OCI-LY7 (cell line): ENCODE results near the gene APH1A. TPM values are rescaled to one million over a fixed set of nuclear protein-coding genes. Genes with fewer than 3 reads are reported as not detected.
"Not testable (repeated sequence)": the region's sequence is repeated elsewhere in the genome, so short reads cannot be mapped to it uniquely, and the experiment has no call there.

Experiments used
- BruUV-seq: library from RNA; stranded (reverse); fragments of 400-500 nt; replicated peaks from 2 replicates; lab custom pipeline; 2021; lab: Mats Ljungman, UMichigan
- CTCF ChIA-PET: fragments of 300-600 bp; sonication (Branson Sonifier 250); formaldehyde crosslinking; loops from one replicate; lab custom pipeline; 2022; ENCODE audit warnings: antibody characterized with exemption; ENCODE audit not compliant: unreplicated experiment; lab: Charles Lee
- POLR2A ChIA-PET: fragments of 300-600 bp; sonication (Branson Sonifier 250); formaldehyde crosslinking; loops from one replicate; lab custom pipeline; 2022; ENCODE audit warnings: antibody characterized with exemption; lab: Charles Lee
- DNase-seq: peaks from one replicate; pipeline ENCODE4 v3.0.0-alpha.2; 2015; ENCODE audit warnings: low spot score
- H2AFZ ChIP-seq: fragments of 200-600 bp; sonication (generic), shearing (Covaris generic); 2 replicates; pipeline ENCODE4 v1.6.1; 2014; ENCODE audit warnings: mild to moderate bottlenecking, antibody characterized with exemption, low read length, moderate library complexity
- H3K27ac ChIP-seq: fragments of 200-600 bp; sonication (generic); 2 replicates; pipeline ENCODE4 v1.5.1; 2014; ENCODE audit warnings: mixed run types, low read depth, mild to moderate bottlenecking, moderate library complexity, low read length, inconsistent platforms; ENCODE audit not compliant: poor library complexity, severe bottlenecking
- H3K36me3 ChIP-seq: fragments of 200-600 bp; sonication (generic); 2 replicates; pipeline ENCODE4 v1.6.1; 2014; ENCODE audit warnings: mild to moderate bottlenecking, antibody characterized with exemption, low read length, moderate library complexity, mixed read lengths; ENCODE audit not compliant: insufficient read depth
- H3K4me1 ChIP-seq: fragments of 200-600 bp; sonication (generic); 2 replicates; pipeline ENCODE4 v1.5.1; 2014; ENCODE audit warnings: mild to moderate bottlenecking, low read length; ENCODE audit not compliant: insufficient read depth, poor library complexity, severe bottlenecking
- H3K4me2 ChIP-seq: fragments of 200-600 bp; sonication (generic); 2 replicates; pipeline ENCODE4 v1.6.1; 2014; ENCODE audit warnings: mild to moderate bottlenecking, low read length
- H3K4me3 ChIP-seq: fragments of 200-600 bp; sonication (generic); 2 replicates; pipeline ENCODE4 v1.5.1; 2014; ENCODE audit warnings: mild to moderate bottlenecking, low read depth, low read length; ENCODE audit not compliant: poor library complexity, severe bottlenecking
- H3K79me2 ChIP-seq: fragments of 200-600 bp; sonication (generic); 2 replicates; pipeline ENCODE4 v1.6.1; 2016; ENCODE audit warnings: low read depth, mild to moderate bottlenecking, low read length, moderate library complexity, mixed read lengths; ENCODE audit not compliant: insufficient read depth
- H3K9me2 ChIP-seq: fragments of 200-600 bp; sonication (generic); 2 replicates; pipeline ENCODE4 v1.6.1; 2016; ENCODE audit warnings: mild to moderate bottlenecking, low read length, mixed read lengths; ENCODE audit not compliant: insufficient read depth
- H3K9me3 ChIP-seq: fragments of 200-600 bp; sonication (generic); 2 replicates; pipeline ENCODE4 v1.6.1; 2014; ENCODE audit warnings: mild to moderate bottlenecking, mixed run types, low read length, mixed read lengths
- H4K20me1 ChIP-seq: fragments of 200-600 bp; sonication (generic); 2 replicates; pipeline ENCODE4 v1.6.1; 2014; ENCODE audit warnings: mild to moderate bottlenecking, antibody characterized with exemption, low read length, moderate library complexity, mixed read lengths; ENCODE audit not compliant: insufficient read depth
- CTCF ChIP-seq: fragments of 200-600 bp; sonication (generic); conservative IDR thresholded peaks from 2 replicates; pipeline ENCODE4 v1.5.1; 2014; ENCODE audit warnings: mild to moderate bottlenecking, antibody characterized with exemption, low read length, moderate library complexity, mixed read lengths
- EZH2phosphoT487 ChIP-seq: fragments of 200-600 bp; sonication (generic); IDR thresholded peaks from 2 replicates; pipeline ENCODE4 v1.6.1; 2018; ENCODE audit warnings: low read depth, borderline replicate concordance, mild to moderate bottlenecking, mixed run types, antibody characterized with exemption, low read length, moderate library complexity, mixed read lengths
- intact Hi-C: fragments of 100-400 bp; cut with micrococcal nuclease; formaldehyde crosslinking; loops from one replicate; pipeline ENCODE4 v1.10.0; 2022; ENCODE audit not compliant: unreplicated experiment
- total RNA-seq, 2 experiments: library from RNA; depleted of rRNA in 1 of 2; stranded (reverse); fragments of >200 nt in 1 of 2; shearing (Covaris generic) in 1 of 2; gene quantifications; 2 replicates each; pipeline ENCODE4 v1.2.3, GENCODE V29; 2014 to 2022

The APH1A gene
- total RNA-seq, 2 experiments from 2014 or later = 113 to 124 TPM

- no peak for TF ChIP-seq EZH2phosphoT487
- no peak for TF ChIP-seq CTCF
- Histone ChIP-seq H3K36me3 (peaks cover 15% of the 10 kb centered on the region), H3K27ac (no peak overlapping the region), H3K79me2 (peaks cover 32% of the 10 kb centered on the region), H3K4me3 (no peak overlapping the region), H3K4me1 (peaks cover 18% of the 10 kb centered on the region), H2AFZ (no peak overlapping the region), H3K4me2 (no peak overlapping the region), H3K9me3 (no peaks in the 10 kb centered on the region), H3K9me2 (no peaks in the 10 kb centered on the region), H4K20me1 (peaks cover 13% of the 10 kb centered on the region)
- intact Hi-C loops = loop anchor here (2.0 kb wide), 1 partner anchor 77 kb away; no protein-coding TSS in a partner anchor
- POLR2A ChIA-PET = no interaction called here
- CTCF ChIA-PET = no interaction called here
- no peak for DNase-seq
- BruUV-seq = no TSS peak
Measured at GRCh38 chr1:150237746-150238145, 31.1 kb downstream of the APH1A start.

- intact Hi-C loops = loop anchor here (2.0 kb wide), 1 partner anchor 76 kb away; no protein-coding TSS in a partner anchor
- peak overlapping the region; percentile 72; the same call in 1 of the 2 replicates for H2AFZ ChIP-seq
- H4K20me1 ChIP-seq = peaks cover 16% of the 10 kb centered on the region
- H3K27ac ChIP-seq = peak overlapping the region; percentile 95
- H3K36me3 ChIP-seq = peaks cover 17% of the 10 kb centered on the region
- DNase-seq, CTCF ChIA-PET, H3K9me2 ChIP-seq, H3K9me3 ChIP-seq, BruUV-seq: not testable (repeated sequence)
- H3K79me2 ChIP-seq = peaks cover 37% of the 10 kb centered on the region
- POLR2A ChIA-PET = interaction anchor here (0.5 to 1.1 kb wide), 3 partner anchors 32 to 294 kb away, joined by 3 to 5 read pairs (median 3); partner anchors contain the start of gene APH1A
- H3K4me1 ChIP-seq = peaks cover 21% of the 10 kb centered on the region
- peak overlapping the region; percentile 96 for H3K4me3 ChIP-seq
- H3K4me2 ChIP-seq = peak overlapping the region; percentile 78
Measured at GRCh38 chr1:150237176-150237575, 31.6 kb downstream of the APH1A start.

- H3K9me2 ChIP-seq = no peaks in the 10 kb centered on the region
- H3K9me3 ChIP-seq = no peaks in the 10 kb centered on the region
- CTCF ChIA-PET = no interaction called here
- DNase-seq = no peak
- intact Hi-C loops = loop anchor here (1.0 to 2.0 kb wide), 2 partner anchors 33 to 76 kb away; partner anchors contain the start of gene APH1A
- peak overlapping the region; percentile 95 for H3K27ac ChIP-seq
- peak overlapping the region; percentile 78 for H3K4me2 ChIP-seq
- H2AFZ ChIP-seq = peak overlapping the region; percentile 72
- POLR2A ChIA-PET = interaction anchor here (0.5 to 1.1 kb wide), 5 partner anchors 24 to 293 kb away, joined by 3 to 5 read pairs (median 3); partner anchors contain the start of gene APH1A
- H3K4me3 ChIP-seq = peak overlapping the region; percentile 96
- TF ChIP-seq CTCF (no peak), EZH2phosphoT487 (no peak)
- peaks cover 16% of the 10 kb centered on the region for H4K20me1 ChIP-seq
- H3K4me1 ChIP-seq = peaks cover 21% of the 10 kb centered on the region
- H3K79me2 ChIP-seq = peaks cover 43% of the 10 kb centered on the region
- TSS peak; percentile 92 for BruUV-seq
- peaks cover 20% of the 10 kb centered on the region for H3K36me3 ChIP-seq
Measured at GRCh38 chr1:150236614-150237100, 32.2 kb downstream of the APH1A start.
